ENCODE data around the gene FADS1. TPM values are rescaled to one million over a fixed set of nuclear protein-coding genes. Genes with fewer than 3 reads are reported as not detected.

The FADS1 gene
- total RNA-seq, 6 experiments from 2014 or later, result 25.9 to 39.1 (median 36.4) TPM

GRCh38 chr11:61842528-61842820, 25.7 kb upstream of the FADS1 start:
- no peak for DNase-seq
- TF ChIP-seq, protein P1, sequence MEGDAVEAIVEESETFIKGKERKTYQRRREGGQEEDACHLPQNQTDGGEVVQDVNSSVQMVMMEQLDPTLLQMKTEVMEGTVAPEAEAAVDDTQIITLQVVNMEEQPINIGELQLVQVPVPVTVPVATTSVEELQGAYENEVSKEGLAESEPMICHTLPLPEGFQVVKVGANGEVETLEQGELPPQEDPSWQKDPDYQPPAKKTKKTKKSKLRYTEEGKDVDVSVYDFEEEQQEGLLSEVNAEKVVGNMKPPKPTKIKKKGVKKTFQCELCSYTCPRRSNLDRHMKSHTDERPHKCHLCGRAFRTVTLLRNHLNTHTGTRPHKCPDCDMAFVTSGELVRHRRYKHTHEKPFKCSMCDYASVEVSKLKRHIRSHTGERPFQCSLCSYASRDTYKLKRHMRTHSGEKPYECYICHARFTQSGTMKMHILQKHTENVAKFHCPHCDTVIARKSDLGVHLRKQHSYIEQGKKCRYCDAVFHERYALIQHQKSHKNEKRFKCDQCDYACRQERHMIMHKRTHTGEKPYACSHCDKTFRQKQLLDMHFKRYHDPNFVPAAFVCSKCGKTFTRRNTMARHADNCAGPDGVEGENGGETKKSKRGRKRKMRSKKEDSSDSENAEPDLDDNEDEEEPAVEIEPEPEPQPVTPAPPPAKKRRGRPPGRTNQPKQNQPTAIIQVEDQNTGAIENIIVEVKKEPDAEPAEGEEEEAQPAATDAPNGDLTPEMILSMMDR (IDR thresholded peaks at IDR 0.05), result no peak
- Mint-ChIP-seq H3K9me3 (no peaks in the 10 kb centered on the region), H3K4me3 (no peak overlapping the region), H3K27me3 (ENCODE audit: insufficient read depth) (peaks cover 3% of the 10 kb centered on the region; the same call in 1 of the 2 replicates), H3K4me1 (ENCODE audit: low read depth) (no peaks in the 10 kb centered on the region), H3K36me3 (ENCODE audit: low read depth) (peaks cover 25% of the 10 kb centered on the region), H3K27ac (no peak overlapping the region)

DNA sequence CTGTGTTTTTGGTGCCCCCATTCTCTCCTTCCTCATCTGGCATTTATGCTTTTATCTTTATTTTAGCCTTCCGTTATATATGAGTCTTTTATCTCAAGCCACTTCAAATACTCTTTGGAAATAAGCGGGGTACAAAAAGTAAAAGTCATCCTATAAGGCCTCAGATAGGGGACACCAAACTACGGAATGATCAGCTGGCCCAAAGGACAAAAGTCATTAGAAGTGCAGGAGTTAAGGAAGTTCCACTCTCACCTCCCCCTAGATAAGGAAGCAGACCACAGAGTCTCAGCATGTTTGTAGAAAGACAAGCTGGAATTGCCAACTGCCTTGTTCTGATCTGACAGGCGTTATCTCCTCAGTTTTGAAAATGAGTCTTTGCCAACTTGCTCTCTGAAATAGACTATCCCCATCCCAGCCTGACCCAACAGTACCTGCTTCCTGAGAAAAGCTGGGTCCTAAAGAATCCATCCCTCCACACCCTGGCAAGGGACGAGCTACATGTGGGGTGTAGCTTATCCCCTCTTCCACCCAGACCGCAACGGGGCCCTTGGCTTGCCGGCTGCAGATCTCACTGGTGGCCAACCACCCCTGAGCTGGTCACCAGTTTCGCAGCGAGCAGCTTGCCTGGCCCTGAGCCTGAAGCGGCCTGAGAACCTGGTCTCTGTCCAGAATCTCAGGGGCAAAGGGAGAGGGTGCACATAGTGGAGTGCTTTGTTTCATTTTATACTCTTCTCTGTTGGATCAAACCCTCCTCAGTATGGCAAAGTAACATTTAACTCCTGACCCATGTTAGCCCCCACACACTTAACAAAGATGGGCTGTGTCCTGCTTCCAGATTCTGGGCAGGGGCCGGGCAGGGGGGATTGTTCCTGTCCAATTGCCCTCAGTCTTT, 25.1 kb upstream of the FADS1 start:
- Mint-ChIP-seq H3K36me3 (ENCODE audit: low read depth) (peaks cover 23% of the 10 kb centered on the region), H3K27me3 (ENCODE audit: insufficient read depth) (peaks cover 3% of the 10 kb centered on the region; the same call in 1 of the 2 replicates), H3K4me1 (ENCODE audit: low read depth) (no peaks in the 10 kb centered on the region), H3K4me3 (no peak overlapping the region), H3K27ac (no peak overlapping the region), H3K9me3 (no peaks in the 10 kb centered on the region)
- TF ChIP-seq, protein P1 (IDR thresholded peaks at IDR 0.05), result no peak
- DNase-seq, result no peak

DNA sequence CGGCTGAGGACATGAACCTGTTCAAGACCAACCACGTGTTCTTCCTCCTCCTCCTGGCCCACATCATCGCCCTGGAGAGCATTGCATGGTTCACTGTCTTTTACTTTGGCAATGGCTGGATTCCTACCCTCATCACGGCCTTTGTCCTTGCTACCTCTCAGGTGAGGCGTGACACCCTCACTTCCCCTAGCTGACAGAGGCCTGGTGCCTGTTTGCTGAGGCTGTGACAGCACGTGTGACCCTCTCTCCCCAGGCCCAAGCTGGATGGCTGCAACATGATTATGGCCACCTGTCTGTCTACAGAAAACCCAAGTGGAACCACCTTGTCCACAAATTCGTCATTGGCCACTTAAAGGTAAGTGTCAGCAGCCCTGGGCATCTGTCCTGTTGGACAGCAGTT, 23.6 kb upstream of the FADS1 start:
- peaks cover 5% of the 10 kb centered on the region for H3K4me1 Mint-ChIP-seq (ENCODE audit: low read depth)
- H3K9me3 Mint-ChIP-seq, result no peaks in the 10 kb centered on the region
- no peak overlapping the region for H3K27ac Mint-ChIP-seq
- TF ChIP-seq, protein P1 (IDR thresholded peaks at IDR 0.05), result no peak
- peaks cover 23% of the 10 kb centered on the region for H3K36me3 Mint-ChIP-seq (ENCODE audit: low read depth)
- peaks cover 3% of the 10 kb centered on the region; the same call in 1 of the 2 replicates for H3K27me3 Mint-ChIP-seq (ENCODE audit: insufficient read depth)
- no peak for DNase-seq
- H3K4me3 Mint-ChIP-seq, result no peak overlapping the region

DNA sequence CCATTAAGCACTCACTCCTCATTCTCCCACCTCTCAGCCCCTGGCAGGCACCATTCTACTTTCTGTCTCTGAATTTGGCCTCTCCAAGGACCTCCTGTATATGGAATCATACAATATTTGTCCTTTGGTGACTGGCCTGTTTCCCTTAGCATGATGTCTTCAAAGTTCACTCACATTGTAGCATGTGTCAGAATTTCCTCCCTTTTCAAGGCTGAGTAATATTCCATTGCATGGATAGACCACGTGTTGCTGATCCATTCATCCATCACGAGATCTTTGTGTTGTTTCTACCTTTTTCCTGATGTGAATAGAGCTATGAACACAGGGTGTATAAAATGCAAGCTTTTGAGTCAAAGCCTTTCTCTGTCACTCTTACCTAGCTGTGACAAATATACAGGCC, 22.9 kb upstream of the FADS1 start:
- Mint-ChIP-seq H3K27me3 (ENCODE audit: insufficient read depth) (peaks cover 3% of the 10 kb centered on the region; the same call in 1 of the 2 replicates), H3K4me3 (no peak overlapping the region), H3K4me1 (ENCODE audit: low read depth) (peaks cover 11% of the 10 kb centered on the region), H3K36me3 (ENCODE audit: low read depth) (peaks cover 23% of the 10 kb centered on the region), H3K9me3 (no peaks in the 10 kb centered on the region), H3K27ac (no peak overlapping the region)
- TF ChIP-seq, protein P1 (IDR thresholded peaks at IDR 0.05), result no peak
- DNase-seq, result no peak

- DNase-seq, result no peak
- TF ChIP-seq, protein P1 (IDR thresholded peaks at IDR 0.05), result no peak
- Mint-ChIP-seq H3K4me3 (no peak overlapping the region), H3K9me3 (no peaks in the 10 kb centered on the region), H3K4me1 (ENCODE audit: low read depth) (peaks cover 19% of the 10 kb centered on the region), H3K27ac (no peak overlapping the region), H3K27me3 (ENCODE audit: insufficient read depth) (peaks cover 3% of the 10 kb centered on the region; the same call in 1 of the 2 replicates), H3K36me3 (ENCODE audit: low read depth) (peaks cover 23% of the 10 kb centered on the region)
Measured at GRCh38 chr11:61838921-61839320, 22.1 kb upstream of the FADS1 start.
